C4-2B (cell line): ENCODE data around the gene SERPINB5.

Experiments used
- CTCF ChIP-seq: fragments of 450-650 bp; conservative IDR thresholded peaks from 2 replicates; pipeline ENCODE4 v1.5.1; 2017; ENCODE audit warnings: mild to moderate bottlenecking
- ZFX ChIP-seq: fragments of 450-650 bp; IDR thresholded peaks from 2 replicates; pipeline ENCODE4 v1.6.1; 2017

DNA sequence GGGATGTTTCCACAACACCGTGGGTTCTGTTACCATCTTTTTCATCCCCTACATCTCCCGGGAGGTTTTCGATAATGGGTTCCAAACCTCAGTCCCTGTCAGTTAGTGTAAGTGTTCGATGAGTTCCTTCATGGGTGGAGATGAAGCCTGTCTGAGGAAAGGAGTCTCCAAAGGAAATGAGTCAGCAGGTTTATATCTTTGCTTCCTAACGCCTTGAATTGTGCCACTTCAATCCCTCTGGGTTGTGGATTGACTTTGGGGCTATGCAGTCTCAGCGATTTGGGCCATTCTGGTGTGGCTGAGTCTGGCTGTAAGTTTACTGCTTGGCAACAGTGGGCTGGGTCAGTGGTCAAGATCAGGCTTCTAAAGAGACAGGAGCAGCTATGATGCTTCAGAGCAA lies 1.2 kb downstream of the SERPINB5 start:
- TF ChIP-seq CTCF, result no peak
- TF ChIP-seq ZFX, result no peak
